Endothelial cell of umbilical vein (primary cell): ENCODE data around the gene RABGAP1. TPM values are rescaled to one million over a fixed set of nuclear protein-coding genes. Genes with fewer than 3 reads are reported as not detected.
A peak's percentile ranks its signal among the peaks of the same experiment; 100 is the strongest.

Source experiments
- BruUV-seq: library from RNA; stranded (reverse); fragments of 400-500 nt; replicated peaks from 2 replicates; lab custom pipeline; 2021; lab: Mats Ljungman, UMichigan
- CTCF ChIA-PET: fragments of 300-600, 350-600 bp; sonication (Branson Sonifier 250); formaldehyde crosslinking; loops from one replicate; lab custom pipeline; 2021; ENCODE audit warnings: antibody characterized with exemption, inconsistent platforms; lab: Charles Lee
- POLR2A ChIA-PET: fragments of 300-600, 350-600 bp; sonication (Branson Sonifier 250); formaldehyde crosslinking; loops from one replicate; lab custom pipeline; 2021; ENCODE audit warnings: antibody characterized with exemption, inconsistent platforms; lab: Charles Lee
- DNase-seq: peaks from one replicate; pipeline ENCODE4 v3.0.0-alpha.2; 2011; ENCODE audit warnings: low read depth, low spot score
- FAIRE-seq: peaks from 2 replicates; lab custom pipeline; 2011; peaks lifted over from hg19 to GRCh38; lab: Jason Lieb, UNC
- H2AFZ ChIP-seq: 2 replicates; pipeline ENCODE4 v1.6.0; 2012; ENCODE audit warnings: low read depth, low read length, control low read depth, inconsistent platforms
- H3K27ac ChIP-seq: 2 replicates; pipeline ENCODE4 v1.5.1; 2011; ENCODE audit warnings: low read depth, mild to moderate bottlenecking, control low read depth, low read length, moderate library complexity; ENCODE audit not compliant: insufficient read depth
- H3K27me3 ChIP-seq, 2 experiments: 2 replicates each; pipeline versions ENCODE4 v1.6.0 to v1.6.1; 2011; ENCODE audit warnings: low read length in 2 of 2, mixed read lengths in 1 of 2; ENCODE audit not compliant: control insufficient read depth in 2 of 2, insufficient read depth in 2 of 2
- H3K36me3 ChIP-seq, 2 experiments: 2 replicates in 1 of 2; 3 replicates in 1 of 2; pipeline ENCODE4 v1.5.1; 2011; ENCODE audit warnings: low read length in 2 of 2, mild to moderate bottlenecking in 1 of 2, moderate library complexity in 1 of 2; ENCODE audit not compliant: control insufficient read depth in 2 of 2, insufficient read depth in 2 of 2; ENCODE audit errors: extremely low read depth in 1 of 2
- H3K4me1 ChIP-seq: 3 replicates; pipeline ENCODE4 v1.5.1; 2011; ENCODE audit warnings: mild to moderate bottlenecking, low read length; ENCODE audit not compliant: control insufficient read depth, insufficient read depth; ENCODE audit errors: extremely low read depth
- H3K4me2 ChIP-seq: 2 replicates; pipeline ENCODE4 v1.6.1; 2011; ENCODE audit warnings: low read length, control low read depth, mixed read lengths; ENCODE audit not compliant: insufficient read depth
- H3K4me3 ChIP-seq, 3 experiments: fragments of 200-600 bp in 1 of 3; sonication (generic), shearing (Covaris generic) in 1 of 3; replicated peaks in 1 of 3; 2 replicates each; pipeline ENCODE4 v1.5.1; 2011 to 2016; ENCODE audit warnings: control low read depth in 3 of 3, low read length in 3 of 3, mild to moderate bottlenecking in 2 of 3, inconsistent platforms in 1 of 3, low read depth in 1 of 3, moderate library complexity in 1 of 3; ENCODE audit not compliant: insufficient read depth in 1 of 3
- H3K79me2 ChIP-seq: 2 replicates; pipeline ENCODE4 v1.6.0; 2012; ENCODE audit warnings: low read length, inconsistent platforms; ENCODE audit not compliant: control insufficient read depth, insufficient read depth
- H3K9ac ChIP-seq: replicated peaks from 2 replicates; pipeline ENCODE3; 2011; ENCODE audit warnings: low read length, control low read depth; ENCODE audit not compliant: insufficient read depth; ENCODE audit errors: extremely low read depth
- H3K9me1 ChIP-seq: replicated peaks from 3 replicates; pipeline ENCODE4 v1.6.0; 2011; ENCODE audit warnings: mild to moderate bottlenecking, low read length; ENCODE audit not compliant: control insufficient read depth, insufficient read depth; ENCODE audit errors: extremely low read depth
- H3K9me3 ChIP-seq: replicated peaks from 2 replicates; pipeline ENCODE4 v1.5.1; 2012; ENCODE audit warnings: low read length, inconsistent platforms; ENCODE audit not compliant: control insufficient read depth, insufficient read depth
- H4K20me1 ChIP-seq: replicated peaks from 2 replicates; pipeline ENCODE3; 2011; ENCODE audit warnings: mild to moderate bottlenecking, low read length; ENCODE audit not compliant: control insufficient read depth, insufficient read depth; ENCODE audit errors: extremely low read depth
- CTCF ChIP-seq, 2 donors: IDR thresholded peaks; 1 replicate in 1 of 2; 2 replicates in 1 of 2; pipeline ENCODE4 v1.5.1; 2011; ENCODE audit warnings: low read length in 2 of 2, mild to moderate bottlenecking in 2 of 2, moderate library complexity in 2 of 2, control low read depth in 1 of 2, inconsistent platforms in 1 of 2, low read depth in 1 of 2; ENCODE audit not compliant: insufficient read depth in 1 of 2; ENCODE audit errors: extremely low read depth in 1 of 2
- EZH2 ChIP-seq: IDR thresholded peaks from 2 replicates; pipeline ENCODE4 v1.6.1; 2012; ENCODE audit warnings: borderline replicate concordance, low read depth, mild to moderate bottlenecking, moderate library complexity, low read length, inconsistent platforms; ENCODE audit not compliant: severe bottlenecking
- FOS ChIP-seq: IDR thresholded peaks from 2 replicates; pipeline ENCODE4 v1.6.1; 2011; ENCODE audit warnings: mild to moderate bottlenecking, low read length, moderate library complexity, borderline replicate concordance; ENCODE audit not compliant: insufficient read depth
- GATA2 ChIP-seq: IDR thresholded peaks from 2 replicates; pipeline ENCODE4 v1.7.0; 2011; ENCODE audit warnings: low read depth, mild to moderate bottlenecking, moderate library complexity, mixed read lengths, low read length; ENCODE audit not compliant: insufficient read length, insufficient read depth
- JUN ChIP-seq: IDR thresholded peaks from 2 replicates; pipeline ENCODE4 v1.6.1; 2011; ENCODE audit warnings: borderline replicate concordance, low read depth; ENCODE audit not compliant: insufficient read length, insufficient read depth
- MAX ChIP-seq: IDR thresholded peaks from 2 replicates; pipeline ENCODE4 v1.6.1; 2011; ENCODE audit not compliant: insufficient read depth, insufficient read length
- MYC ChIP-seq: IDR thresholded peaks from one replicate; pipeline ENCODE4 v1.6.1; 2011; ENCODE audit warnings: mild to moderate bottlenecking, low read depth, low read length
- POLR2A ChIP-seq: IDR thresholded peaks from 2 replicates; pipeline ENCODE4 v1.6.1; 2012; ENCODE audit warnings: low read depth, mild to moderate bottlenecking, control low read depth, low read length
- POLR2AphosphoS5 ChIP-seq: IDR thresholded peaks from 2 replicates; pipeline ENCODE4 v1.6.1; 2012; ENCODE audit warnings: low read depth, mild to moderate bottlenecking, control low read depth, low read length, moderate library complexity; ENCODE audit not compliant: insufficient read depth
- dilution Hi-C: fragments of 300-500 bp; cut with MboI; formaldehyde crosslinking; loops from one replicate; pipeline ENCODE4 v1.15.0; 2019; ENCODE audit warnings: low sequenced_read_pairs; ENCODE audit not compliant: extremely low pct_ligation_motif_present
- intact Hi-C: fragments of 100-400 bp; cut with micrococcal nuclease; formaldehyde crosslinking; loops from one replicate; pipeline ENCODE4 v1.10.0; 2022
- polyA plus RNA-seq, 4 experiments: library from polyadenylated mRNA; depleted of rRNA in 3 of 4; stranded (reverse) in 3 of 4; unstranded in 1 of 4; fragments of >200 nt; gene quantifications; 2 replicates each; pipeline versions ENCODE4 v1.2.1 to v1.2.3, GENCODE V29; 2011 to 2012; ENCODE audit warnings: missing spikeins in 1 of 4
- total RNA-seq: library from RNA; stranded (reverse); gene quantifications from 2 replicates; pipeline ENCODE4 v1.2.3, GENCODE V29; 2021

The RABGAP1 gene
- total and polyA plus RNA-seq, 2 donors (not counting 3 experiments of a cell fraction or from before 2014, with no cell fraction given): 19.0 to 53.6 TPM

GRCh38 chr9:123049589-123050222 lies 108.9 kb downstream of the RABGAP1 start:
- CTCF ChIA-PET: interaction anchor here (0.5 to 1.9 kb wide), 8 partner anchors 10 to 300 kb away, joined by 3 to 4 read pairs (median 4); no protein-coding TSS in a partner anchor
- no peak overlapping the region for H3K4me3 ChIP-seq
- no peak overlapping the region for H3K27ac ChIP-seq
- H3K79me2 ChIP-seq: no peaks in the 10 kb centered on the region
- no peaks in the 10 kb centered on the region for H4K20me1 ChIP-seq
- H3K36me3 ChIP-seq: no peaks in the 10 kb centered on the region
- no TSS peak for BruUV-seq
- dilution Hi-C loops: no loop called here
- peak; percentile 97 for DNase-seq
- no peak for FAIRE-seq
- POLR2A ChIA-PET: interaction anchor here (1.1 kb wide), 1 partner anchor 109 kb away, joined by 3 read pairs; the partner anchor contains the start of gene RABGAP1
- intact Hi-C loops: loop anchor here (1.0 kb wide), 1 partner anchor 16 kb away; the partner anchor contains the start of gene GPR21
- H2AFZ ChIP-seq: no peak overlapping the region
- TF ChIP-seq CTCF (IDR thresholded peaks at IDR 0.05; ENCODE audit: extremely low read depth in 1 of 2, insufficient read depth in 1 of 2, low read depth in 1 of 2, low read length in 2 of 2) (no peak), MAX (no peak), GATA2 (no peak), POLR2AphosphoS5 (no peak), EZH2 (no peak), MYC (no peak), POLR2A (no peak), JUN (no peak), FOS (no peak)
- H3K4me1 ChIP-seq: peaks cover 21% of the 10 kb centered on the region
- no peaks in the 10 kb centered on the region for H3K9me3 ChIP-seq
- H3K9me1 ChIP-seq: no peaks in the 10 kb centered on the region
- no peak overlapping the region for H3K9ac ChIP-seq
- no peak overlapping the region for H3K4me2 ChIP-seq
- H3K27me3 ChIP-seq: no peaks in the 10 kb centered on the region
